GM23338 (cell line): ENCODE data around the gene LARGE1. TPM values are rescaled to one million over a fixed set of nuclear protein-coding genes. Genes with fewer than 3 reads are reported as not detected.

Source experiments
- ATAC-seq: fragments of 200-7000 bp; cut with Tn5 transposase; 3 replicates; pipeline ENCODE4 v1.9.1; 2020
- DNase-seq: peaks from one replicate; pipeline ENCODE4 v3.0.0-alpha.2; 2015; ENCODE audit warnings: low spot score
- H2AFZ ChIP-seq: fragments of 200-600 bp; sonication (generic); 2 replicates; pipeline ENCODE4 v1.8.0; 2016; ENCODE audit warnings: antibody characterized with exemption, mild to moderate bottlenecking, moderate library complexity
- H3F3A ChIP-seq: fragments of 200-600 bp; sonication (generic); replicated peaks from 2 replicates; pipeline ENCODE4 v1.8.0; 2017; ENCODE audit warnings: antibody characterized with exemption, mixed run types, low read depth
- H3K27ac ChIP-seq: fragments of 200-600 bp; sonication (generic); 2 replicates; pipeline ENCODE4 v1.6.1; 2016; ENCODE audit warnings: low read depth
- H3K27me3 ChIP-seq: fragments of 200-600 bp; sonication (generic); 2 replicates; pipeline ENCODE4 v1.8.0; 2016; ENCODE audit warnings: mild to moderate bottlenecking, mixed run types, moderate library complexity; ENCODE audit not compliant: insufficient read depth
- H3K36me3 ChIP-seq: fragments of 200-600 bp; sonication (generic); 2 replicates; pipeline ENCODE4 v1.8.0; 2016; ENCODE audit warnings: mild to moderate bottlenecking; ENCODE audit not compliant: insufficient read depth
- H3K4me1 ChIP-seq: fragments of 200-600 bp; sonication (generic); 2 replicates; pipeline ENCODE4 v1.8.0; 2016; ENCODE audit warnings: mild to moderate bottlenecking, moderate library complexity; ENCODE audit not compliant: insufficient read depth
- H3K4me2 ChIP-seq: fragments of 200-600 bp; sonication (generic); 2 replicates; pipeline ENCODE4 v1.7.1; 2017; ENCODE audit warnings: mixed run types
- H3K4me3 ChIP-seq: fragments of 200-600 bp; sonication (generic); 2 replicates; pipeline ENCODE4 v1.6.1; 2016; ENCODE audit warnings: mixed run types
- H3K79me2 ChIP-seq: fragments of 200-600 bp; sonication (generic); replicated peaks from 2 replicates; pipeline ENCODE4 v1.8.0; 2017; ENCODE audit warnings: mild to moderate bottlenecking; ENCODE audit not compliant: insufficient read depth
- H3K9me2 ChIP-seq: fragments of 200-600 bp; sonication (generic); 2 replicates; pipeline ENCODE4 v1.8.0; 2017; ENCODE audit not compliant: insufficient read depth
- H4K20me1 ChIP-seq: fragments of 200-600 bp; sonication (generic); replicated peaks from 2 replicates; pipeline ENCODE4 v1.8.0; 2017; ENCODE audit warnings: mild to moderate bottlenecking; ENCODE audit not compliant: insufficient read depth
- H3K27ac Mint-ChIP-seq: 2 replicates; pipeline ENCODE4 v1.8.0; 2020; ENCODE audit warnings: inconsistent platforms, mild to moderate bottlenecking, moderate library complexity, mixed read lengths
- H3K27me3 Mint-ChIP-seq: 3 replicates; pipeline ENCODE4 v1.8.0; 2022; ENCODE audit warnings: low read depth, mild to moderate bottlenecking, moderate library complexity, mixed read lengths, inconsistent platforms; ENCODE audit not compliant: insufficient read depth, poor library complexity
- H3K36me3 Mint-ChIP-seq: 3 replicates; pipeline ENCODE4 v1.8.0; 2021; ENCODE audit warnings: low read depth, mild to moderate bottlenecking, inconsistent platforms, moderate library complexity, mixed read lengths
- H3K4me1 Mint-ChIP-seq: 3 replicates; pipeline ENCODE4 v1.8.0; 2020; ENCODE audit warnings: mild to moderate bottlenecking, inconsistent platforms, mixed read lengths
- H3K4me3 Mint-ChIP-seq: 3 replicates; pipeline ENCODE4 v1.8.0; 2021; ENCODE audit warnings: moderate library complexity, mild to moderate bottlenecking, inconsistent platforms, mixed read lengths
- H3K9me3 Mint-ChIP-seq: 3 replicates; pipeline ENCODE4 v1.8.0; 2020; ENCODE audit warnings: moderate library complexity, mild to moderate bottlenecking, inconsistent platforms, mixed read lengths
- CREB1 ChIP-seq: fragments of 250-450 bp; sonication (Bioruptor Pico); IDR thresholded peaks from 2 replicates; pipeline ENCODE4 v1.5.0; 2020; ENCODE audit warnings: low read depth, mild to moderate bottlenecking, moderate library complexity
- EZH2 ChIP-seq: fragments of 200-600 bp; sonication (generic); IDR thresholded peaks from one replicate; pipeline ENCODE4 v1.8.0; 2017; ENCODE audit warnings: antibody characterized with exemption, mild to moderate bottlenecking, low read depth; ENCODE audit not compliant: unreplicated experiment
- EZH2phosphoT487 ChIP-seq: fragments of 200-600 bp; sonication (generic); IDR thresholded peaks from one replicate; pipeline ENCODE4 v1.8.1; 2018; ENCODE audit warnings: antibody characterized with exemption; ENCODE audit not compliant: unreplicated experiment
- JUNB ChIP-seq: IDR thresholded peaks from one replicate; pipeline ENCODE4 v1.6.1; 2016; ENCODE audit warnings: antibody characterized with exemption; ENCODE audit not compliant: unreplicated experiment
- STAT1 ChIP-seq: IDR thresholded peaks from one replicate; pipeline ENCODE4 v1.6.1; 2016; ENCODE audit warnings: antibody characterized with exemption; ENCODE audit not compliant: unreplicated experiment
- ZNF114 ChIP-seq: fragments of 250-450 bp; sonication (Bioruptor Pico); IDR thresholded peaks from 2 replicates; pipeline ENCODE4 v1.5.0; 2020; ENCODE audit warnings: mild to moderate bottlenecking, moderate library complexity
- ZNF331 ChIP-seq: fragments of 250-450 bp; sonication (Bioruptor Pico); IDR thresholded peaks from 2 replicates; pipeline ENCODE4 v1.5.0; 2020; ENCODE audit warnings: low read depth, mild to moderate bottlenecking, moderate library complexity
- polyA plus RNA-seq: library from polyadenylated mRNA; unstranded; fragments of >200 nt; fragmentation: Nextera tagmentation; extraction: Ambion mirVana; gene quantifications from 2 replicates; pipeline ENCODE4 v1.2.1, GENCODE V29; 2016
- total RNA-seq: library from RNA; depleted of rRNA; stranded (reverse); fragments of >200 nt; shearing (Covaris generic); gene quantifications from 2 replicates; pipeline ENCODE4 v1.2.3, GENCODE V29; 2014
- TF ChIP-seq, protein P1 (sequence below), 2 experiments: fragments of 200-600 bp in 1 of 2; sonication (generic) in 1 of 2; conservative IDR thresholded peaks; 2 replicates each; pipeline versions ENCODE4 v1.5.1 to v1.6.1; 2016 to 2017; ENCODE audit warnings: antibody characterized with exemption in 2 of 2, low read depth in 2 of 2, mild to moderate bottlenecking in 2 of 2, moderate library complexity in 1 of 2
- TF ChIP-seq, protein P2 (sequence below): fragments of 250-450 bp; sonication (Bioruptor Pico); IDR thresholded peaks from 2 replicates; pipeline ENCODE4 v1.5.0; 2020; ENCODE audit warnings: mild to moderate bottlenecking, moderate library complexity
- TF ChIP-seq, protein P3 (sequence below): IDR thresholded peaks from one replicate; pipeline ENCODE4 v1.6.1; 2018; ENCODE audit warnings: antibody characterized with exemption; ENCODE audit not compliant: unreplicated experiment

LARGE1 gene
- total and polyA plus RNA-seq, 2 experiments from 2014 or later: 12.8 to 75.6 TPM

DNA sequence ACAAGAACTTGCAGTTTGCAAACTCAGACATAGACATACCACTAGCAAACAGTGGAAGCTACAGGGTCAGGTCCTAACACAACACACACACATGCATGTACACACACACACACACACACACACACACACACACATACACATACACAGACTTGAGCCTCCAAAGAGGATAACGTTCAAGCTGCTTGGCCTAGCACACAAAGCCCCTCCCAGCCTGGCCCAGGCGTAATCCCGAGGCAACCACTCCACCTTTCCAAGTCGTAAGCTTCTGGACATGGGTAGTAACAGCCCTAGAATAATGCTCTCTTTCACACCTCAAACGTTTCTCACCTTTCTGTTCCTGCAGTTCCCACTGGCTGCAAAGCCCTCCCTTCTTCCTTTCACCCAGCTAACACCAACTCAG is 88.6 kb downstream of the LARGE1 start:
- Mint-ChIP-seq H3K9me3 (no peaks in the 10 kb centered on the region; the same call in 2 of the 3 replicates), H3K27me3 (peaks cover 13% of the 10 kb centered on the region), H3K27ac (peak overlapping the region; percentile 52), H3K36me3 (peaks cover 18% of the 10 kb centered on the region), H3K4me1 (peaks cover 88% of the 10 kb centered on the region), H3K4me3 (no peak overlapping the region; the same call in 2 of the 3 replicates)
- TF ChIP-seq, protein P1, sequence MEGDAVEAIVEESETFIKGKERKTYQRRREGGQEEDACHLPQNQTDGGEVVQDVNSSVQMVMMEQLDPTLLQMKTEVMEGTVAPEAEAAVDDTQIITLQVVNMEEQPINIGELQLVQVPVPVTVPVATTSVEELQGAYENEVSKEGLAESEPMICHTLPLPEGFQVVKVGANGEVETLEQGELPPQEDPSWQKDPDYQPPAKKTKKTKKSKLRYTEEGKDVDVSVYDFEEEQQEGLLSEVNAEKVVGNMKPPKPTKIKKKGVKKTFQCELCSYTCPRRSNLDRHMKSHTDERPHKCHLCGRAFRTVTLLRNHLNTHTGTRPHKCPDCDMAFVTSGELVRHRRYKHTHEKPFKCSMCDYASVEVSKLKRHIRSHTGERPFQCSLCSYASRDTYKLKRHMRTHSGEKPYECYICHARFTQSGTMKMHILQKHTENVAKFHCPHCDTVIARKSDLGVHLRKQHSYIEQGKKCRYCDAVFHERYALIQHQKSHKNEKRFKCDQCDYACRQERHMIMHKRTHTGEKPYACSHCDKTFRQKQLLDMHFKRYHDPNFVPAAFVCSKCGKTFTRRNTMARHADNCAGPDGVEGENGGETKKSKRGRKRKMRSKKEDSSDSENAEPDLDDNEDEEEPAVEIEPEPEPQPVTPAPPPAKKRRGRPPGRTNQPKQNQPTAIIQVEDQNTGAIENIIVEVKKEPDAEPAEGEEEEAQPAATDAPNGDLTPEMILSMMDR (conservative IDR thresholded peaks at IDR 0.05; ENCODE audit: low read depth in 2 of 2): no peak
- TF ChIP-seq EZH2phosphoT487 (no peak), STAT1 (no peak), ZNF331 (CRISPR knock-in tag) (no peak), ZNF114 (no peak), JUNB (no peak), CREB1 (CRISPR knock-in tag) (no peak), EZH2 (no peak)
- TF ChIP-seq, protein P2, sequence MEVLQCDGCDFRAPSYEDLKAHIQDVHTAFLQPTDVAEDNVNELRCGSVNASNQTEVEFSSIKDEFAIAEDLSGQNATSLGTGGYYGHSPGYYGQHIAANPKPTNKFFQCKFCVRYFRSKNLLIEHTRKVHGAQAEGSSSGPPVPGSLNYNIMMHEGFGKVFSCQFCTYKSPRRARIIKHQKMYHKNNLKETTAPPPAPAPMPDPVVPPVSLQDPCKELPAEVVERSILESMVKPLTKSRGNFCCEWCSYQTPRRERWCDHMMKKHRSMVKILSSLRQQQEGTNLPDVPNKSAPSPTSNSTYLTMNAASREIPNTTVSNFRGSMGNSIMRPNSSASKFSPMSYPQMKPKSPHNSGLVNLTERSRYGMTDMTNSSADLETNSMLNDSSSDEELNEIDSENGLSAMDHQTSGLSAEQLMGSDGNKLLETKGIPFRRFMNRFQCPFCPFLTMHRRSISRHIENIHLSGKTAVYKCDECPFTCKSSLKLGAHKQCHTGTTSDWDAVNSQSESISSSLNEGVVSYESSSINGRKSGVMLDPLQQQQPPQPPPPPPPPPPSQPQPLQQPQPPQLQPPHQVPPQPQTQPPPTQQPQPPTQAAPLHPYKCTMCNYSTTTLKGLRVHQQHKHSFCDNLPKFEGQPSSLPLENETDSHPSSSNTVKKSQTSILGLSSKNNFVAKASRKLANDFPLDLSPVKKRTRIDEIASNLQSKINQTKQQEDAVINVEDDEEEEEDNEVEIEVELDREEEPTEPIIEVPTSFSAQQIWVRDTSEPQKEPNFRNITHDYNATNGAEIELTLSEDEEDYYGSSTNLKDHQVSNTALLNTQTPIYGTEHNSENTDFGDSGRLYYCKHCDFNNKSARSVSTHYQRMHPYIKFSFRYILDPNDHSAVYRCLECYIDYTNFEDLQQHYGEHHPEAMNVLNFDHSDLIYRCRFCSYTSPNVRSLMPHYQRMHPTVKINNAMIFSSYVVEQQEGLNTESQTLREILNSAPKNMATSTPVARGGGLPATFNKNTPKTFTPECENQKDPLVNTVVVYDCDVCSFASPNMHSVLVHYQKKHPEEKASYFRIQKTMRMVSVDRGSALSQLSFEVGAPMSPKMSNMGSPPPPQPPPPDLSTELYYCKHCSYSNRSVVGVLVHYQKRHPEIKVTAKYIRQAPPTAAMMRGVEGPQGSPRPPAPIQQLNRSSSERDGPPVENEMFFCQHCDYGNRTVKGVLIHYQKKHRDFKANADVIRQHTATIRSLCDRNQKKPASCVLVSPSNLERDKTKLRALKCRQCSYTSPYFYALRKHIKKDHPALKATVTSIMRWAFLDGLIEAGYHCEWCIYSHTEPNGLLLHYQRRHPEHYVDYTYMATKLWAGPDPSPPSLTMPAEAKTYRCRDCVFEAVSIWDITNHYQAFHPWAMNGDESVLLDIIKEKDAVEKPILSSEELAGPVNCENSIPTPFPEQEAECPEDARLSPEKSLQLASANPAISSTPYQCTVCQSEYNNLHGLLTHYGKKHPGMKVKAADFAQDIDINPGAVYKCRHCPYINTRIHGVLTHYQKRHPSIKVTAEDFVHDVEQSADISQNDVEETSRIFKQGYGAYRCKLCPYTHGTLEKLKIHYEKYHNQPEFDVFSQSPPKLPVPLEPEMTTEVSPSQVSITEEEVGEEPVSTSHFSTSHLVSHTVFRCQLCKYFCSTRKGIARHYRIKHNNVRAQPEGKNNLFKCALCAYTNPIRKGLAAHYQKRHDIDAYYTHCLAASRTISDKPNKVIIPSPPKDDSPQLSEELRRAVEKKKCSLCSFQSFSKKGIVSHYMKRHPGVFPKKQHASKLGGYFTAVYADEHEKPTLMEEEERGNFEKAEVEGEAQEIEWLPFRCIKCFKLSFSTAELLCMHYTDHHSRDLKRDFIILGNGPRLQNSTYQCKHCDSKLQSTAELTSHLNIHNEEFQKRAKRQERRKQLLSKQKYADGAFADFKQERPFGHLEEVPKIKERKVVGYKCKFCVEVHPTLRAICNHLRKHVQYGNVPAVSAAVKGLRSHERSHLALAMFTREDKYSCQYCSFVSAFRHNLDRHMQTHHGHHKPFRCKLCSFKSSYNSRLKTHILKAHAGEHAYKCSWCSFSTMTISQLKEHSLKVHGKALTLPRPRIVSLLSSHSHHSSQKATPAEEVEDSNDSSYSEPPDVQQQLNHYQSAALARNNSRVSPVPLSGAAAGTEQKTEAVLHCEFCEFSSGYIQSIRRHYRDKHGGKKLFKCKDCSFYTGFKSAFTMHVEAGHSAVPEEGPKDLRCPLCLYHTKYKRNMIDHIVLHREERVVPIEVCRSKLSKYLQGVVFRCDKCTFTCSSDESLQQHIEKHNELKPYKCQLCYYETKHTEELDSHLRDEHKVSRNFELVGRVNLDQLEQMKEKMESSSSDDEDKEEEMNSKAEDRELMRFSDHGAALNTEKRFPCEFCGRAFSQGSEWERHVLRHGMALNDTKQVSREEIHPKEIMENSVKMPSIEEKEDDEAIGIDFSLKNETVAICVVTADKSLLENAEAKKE (CRISPR knock-in tag): no peak
- TF ChIP-seq, protein P3, sequence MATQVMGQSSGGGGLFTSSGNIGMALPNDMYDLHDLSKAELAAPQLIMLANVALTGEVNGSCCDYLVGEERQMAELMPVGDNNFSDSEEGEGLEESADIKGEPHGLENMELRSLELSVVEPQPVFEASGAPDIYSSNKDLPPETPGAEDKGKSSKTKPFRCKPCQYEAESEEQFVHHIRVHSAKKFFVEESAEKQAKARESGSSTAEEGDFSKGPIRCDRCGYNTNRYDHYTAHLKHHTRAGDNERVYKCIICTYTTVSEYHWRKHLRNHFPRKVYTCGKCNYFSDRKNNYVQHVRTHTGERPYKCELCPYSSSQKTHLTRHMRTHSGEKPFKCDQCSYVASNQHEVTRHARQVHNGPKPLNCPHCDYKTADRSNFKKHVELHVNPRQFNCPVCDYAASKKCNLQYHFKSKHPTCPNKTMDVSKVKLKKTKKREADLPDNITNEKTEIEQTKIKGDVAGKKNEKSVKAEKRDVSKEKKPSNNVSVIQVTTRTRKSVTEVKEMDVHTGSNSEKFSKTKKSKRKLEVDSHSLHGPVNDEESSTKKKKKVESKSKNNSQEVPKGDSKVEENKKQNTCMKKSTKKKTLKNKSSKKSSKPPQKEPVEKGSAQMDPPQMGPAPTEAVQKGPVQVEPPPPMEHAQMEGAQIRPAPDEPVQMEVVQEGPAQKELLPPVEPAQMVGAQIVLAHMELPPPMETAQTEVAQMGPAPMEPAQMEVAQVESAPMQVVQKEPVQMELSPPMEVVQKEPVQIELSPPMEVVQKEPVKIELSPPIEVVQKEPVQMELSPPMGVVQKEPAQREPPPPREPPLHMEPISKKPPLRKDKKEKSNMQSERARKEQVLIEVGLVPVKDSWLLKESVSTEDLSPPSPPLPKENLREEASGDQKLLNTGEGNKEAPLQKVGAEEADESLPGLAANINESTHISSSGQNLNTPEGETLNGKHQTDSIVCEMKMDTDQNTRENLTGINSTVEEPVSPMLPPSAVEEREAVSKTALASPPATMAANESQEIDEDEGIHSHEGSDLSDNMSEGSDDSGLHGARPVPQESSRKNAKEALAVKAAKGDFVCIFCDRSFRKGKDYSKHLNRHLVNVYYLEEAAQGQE: no peak
- no peak overlapping the region for H2AFZ ChIP-seq
- peaks cover 75% of the 10 kb centered on the region for H3K4me1 ChIP-seq
- 0 out of 2 replicates have a peak, but pooled peaks cover 5% of the 10 kb centered on the region for H3F3A ChIP-seq
- ATAC-seq (no peak), DNase-seq (no peak)
- H3K79me2 ChIP-seq: peaks cover 100% of the 10 kb centered on the region
- peaks cover 40% of the 10 kb centered on the region for H4K20me1 ChIP-seq
- no peak overlapping the region for H3K4me3 ChIP-seq
- H3K27me3 ChIP-seq: no peaks in the 10 kb centered on the region
- no peaks in the 10 kb centered on the region for H3K9me2 ChIP-seq
- 0 out of 2 replicates have a peak overlapping the region, but pooled peaks have one; percentile 66 for H3K27ac ChIP-seq
- no peaks in the 10 kb centered on the region for H3K36me3 ChIP-seq
- H3K4me2 ChIP-seq: 0 out of 2 replicates have a peak overlapping the region, but pooled peaks have one; percentile 20
